Parathyroid adenoma (tissue), 2 donors: ENCODE data around the gene TRIM61.
"Not testable (repeated sequence)": the region's sequence is repeated elsewhere in the genome, so short reads cannot be mapped to it uniquely, and the experiment has no call there.

Experiments used
- H2AFZ ChIP-seq: fragments of 300-600 bp; sonication (generic); one replicate; pipeline ENCODE4 v1.7.0; 2017; ENCODE audit warnings: antibody characterized with exemption, mild to moderate bottlenecking
- H3K27ac ChIP-seq: fragments of 300-600 bp; sonication (generic); one replicate; pipeline ENCODE4 v1.7.0; 2017
- H3K27me3 ChIP-seq: fragments of 300-600 bp; sonication (generic); one replicate; pipeline ENCODE4 v1.7.0; 2017; ENCODE audit warnings: low read length; ENCODE audit not compliant: control insufficient read depth, insufficient read depth
- H3K36me3 ChIP-seq: fragments of 300-600 bp; sonication (generic); one replicate; pipeline ENCODE4 v1.7.0; 2017; ENCODE audit warnings: low read length; ENCODE audit not compliant: control insufficient read depth, insufficient read depth
- H3K4me1 ChIP-seq: fragments of 300-600 bp; sonication (generic); one replicate; pipeline ENCODE4 v1.7.0; 2017; ENCODE audit warnings: control low read depth
- H3K4me2 ChIP-seq: fragments of 300-600 bp; sonication (generic); one replicate; pipeline ENCODE4 v1.7.0; 2017; ENCODE audit warnings: low read length
- H3K4me3 ChIP-seq: fragments of 300-600 bp; sonication (generic); one replicate; pipeline ENCODE4 v1.7.0; 2017; ENCODE audit warnings: low read depth, low read length
- H3K79me2 ChIP-seq: fragments of 300-600 bp; sonication (generic); one replicate; pipeline ENCODE4 v1.7.0; 2017; ENCODE audit warnings: control low read depth
- H3K9ac ChIP-seq: fragments of 300-600 bp; sonication (generic); one replicate; pipeline ENCODE4 v1.7.0; 2017; ENCODE audit warnings: mild to moderate bottlenecking
- H3K9me3 ChIP-seq: fragments of 300-600 bp; sonication (generic); one replicate; pipeline ENCODE4 v1.7.0; 2017; ENCODE audit warnings: low read length; ENCODE audit not compliant: control insufficient read depth
- CTCF ChIP-seq: fragments of 300-600 bp; sonication (generic); IDR thresholded peaks from one replicate; pipeline ENCODE4 v1.7.0; 2017; ENCODE audit warnings: antibody characterized with exemption, mild to moderate bottlenecking
- donor health status: primary hyperparathyroidism.

TRIM61 gene

GRCh38 chr4:164955107-164955805 lies 22.2 kb downstream of the TRIM61 start:
- Histone ChIP-seq H3K4me2 (no peak overlapping the region), H3K4me1 (no peaks in the 10 kb centered on the region), H3K9ac (no peak overlapping the region), H3K27ac (no peak overlapping the region), H3K27me3 (no peaks in the 10 kb centered on the region), H3K4me3 (no peak overlapping the region), H3K79me2 (no peaks in the 10 kb centered on the region), H2AFZ (no peak overlapping the region), H3K36me3 (no peaks in the 10 kb centered on the region), H3K9me3 (no peaks in the 10 kb centered on the region)
- no peak for TF ChIP-seq CTCF

DNA sequence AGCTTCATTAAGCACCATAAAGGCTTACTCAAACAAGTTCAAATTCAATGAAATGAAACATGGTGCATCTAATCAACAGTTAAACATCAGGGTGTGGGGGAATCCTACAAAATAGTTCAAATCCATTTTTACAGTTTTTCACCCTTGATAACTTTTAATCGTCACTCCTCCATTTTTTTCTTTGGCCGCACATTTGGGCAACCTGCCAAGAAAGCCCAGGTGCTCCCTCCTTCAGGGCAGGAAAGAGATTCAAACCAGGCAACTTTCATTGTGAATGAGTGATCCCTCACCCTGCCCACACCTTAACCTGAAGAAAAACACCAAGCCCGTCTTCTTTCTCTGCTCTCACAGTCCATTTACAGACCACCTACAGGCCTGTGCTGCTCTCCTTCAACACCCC lies 24.9 kb downstream of the TRIM61 start:
- Histone ChIP-seq H3K4me3 (no peak overlapping the region), H3K79me2 (no peaks in the 10 kb centered on the region), H3K36me3 (no peaks in the 10 kb centered on the region), H3K9me3 (no peaks in the 10 kb centered on the region), H3K4me2 (no peak overlapping the region), H3K4me1 (no peaks in the 10 kb centered on the region), H2AFZ (no peak overlapping the region), H3K9ac (no peak overlapping the region), H3K27me3 (no peaks in the 10 kb centered on the region), H3K27ac (no peak overlapping the region)
- no peak for TF ChIP-seq CTCF

DNA sequence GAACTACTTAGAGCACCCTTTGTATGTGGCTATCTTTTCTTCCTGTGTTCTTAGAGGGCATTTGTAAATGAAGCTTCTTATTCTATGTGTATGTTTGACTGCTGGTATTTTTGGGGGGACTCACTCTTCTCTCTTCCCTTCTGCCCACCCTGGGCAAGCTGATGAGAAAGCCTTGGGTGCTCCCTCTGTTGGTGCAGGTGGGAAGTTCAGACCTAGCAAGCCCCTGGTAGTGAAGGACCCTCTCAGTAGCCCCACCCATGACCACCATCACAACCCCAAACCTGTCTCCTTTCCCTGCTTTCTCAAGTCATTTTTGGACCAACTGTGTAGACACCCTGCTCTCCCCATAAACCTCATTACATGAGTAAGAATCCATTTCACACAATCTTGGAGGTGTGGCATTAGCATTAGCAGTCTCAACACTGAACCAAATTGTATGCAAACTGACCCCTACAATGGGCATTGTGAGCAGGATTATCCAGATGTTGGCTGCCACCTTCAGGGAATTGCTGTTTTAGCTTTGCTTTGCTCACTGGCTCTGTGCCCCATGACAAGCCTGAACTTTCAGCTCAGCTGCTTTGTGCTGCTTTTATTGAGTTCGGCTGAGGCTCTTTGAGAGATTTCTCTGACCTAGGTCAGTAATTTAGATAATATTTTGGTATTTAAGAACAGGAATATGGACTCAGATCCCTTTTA lies 27.9 kb downstream of the TRIM61 start:
- H3K4me3 ChIP-seq: no peak overlapping the region

GRCh38 chr4:164948975-164949374 lies 28.5 kb downstream of the TRIM61 start:
- Histone ChIP-seq H2AFZ (no peak overlapping the region), H3K4me3 (no peak overlapping the region), H3K27me3 (no peaks in the 10 kb centered on the region), H3K79me2 (no peaks in the 10 kb centered on the region), H3K4me1 (no peaks in the 10 kb centered on the region), H3K36me3 (no peaks in the 10 kb centered on the region), H3K4me2 (no peak overlapping the region), H3K9me3 (no peaks in the 10 kb centered on the region), H3K9ac (no peak overlapping the region), H3K27ac (no peak overlapping the region)
- TF ChIP-seq CTCF: no peak

More for the DNA sequence above, 27.9 kb downstream of the TRIM61 start:
- Histone ChIP-seq H3K4me1 (no peaks in the 10 kb centered on the region), H3K36me3 (no peaks in the 10 kb centered on the region), H3K27me3 (no peaks in the 10 kb centered on the region), H3K79me2 (no peaks in the 10 kb centered on the region), H3K9me3 (no peaks in the 10 kb centered on the region), H3K27ac (no peak overlapping the region), H3K4me2 (no peak overlapping the region), H2AFZ (no peak overlapping the region), H3K9ac (no peak overlapping the region)
- no peak for TF ChIP-seq CTCF

DNA sequence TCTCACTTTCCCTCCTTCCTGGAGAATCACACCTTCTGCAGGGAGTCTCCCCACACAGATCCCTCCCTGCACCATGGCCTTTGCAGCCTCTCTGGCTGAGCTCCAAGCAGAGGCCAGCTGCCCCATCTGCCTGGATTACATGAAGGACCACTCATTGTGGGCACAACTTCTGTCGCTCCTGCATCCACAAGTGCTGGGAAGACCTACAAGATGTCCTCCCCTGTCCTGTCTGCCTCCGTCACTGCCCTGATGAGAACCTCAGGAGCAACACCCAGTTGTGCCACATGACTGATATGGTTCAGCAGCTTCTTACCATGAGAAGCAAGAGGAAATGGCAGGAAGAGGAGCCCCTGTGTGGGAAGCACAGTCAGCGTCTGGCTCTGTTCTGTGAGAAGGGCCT lies 29.5 kb downstream of the TRIM61 start:
- not testable (repeated sequence) for H3K4me3 ChIP-seq, H3K79me2 ChIP-seq, H3K4me2 ChIP-seq, H3K9me3 ChIP-seq, H3K4me1 ChIP-seq, H2AFZ ChIP-seq, H3K36me3 ChIP-seq, H3K27me3 ChIP-seq, H3K9ac ChIP-seq, H3K27ac ChIP-seq
